HEK293 (cell line): ENCODE measurements around the gene RPS6KA1.

Experiments
- ELK4 ChIP-seq: IDR thresholded peaks from 2 replicates; pipeline ENCODE4 v1.6.1; 2011; ENCODE audit warnings: mild to moderate bottlenecking, low read depth, low read length, borderline replicate concordance
- KLF10 ChIP-seq: fragments of 450-650 bp; IDR thresholded peaks from 2 replicates; pipeline ENCODE4 v1.5.1; 2018; ENCODE audit warnings: missing biosample characterization, mild to moderate bottlenecking, missing genetic modification characterization
- SP3 ChIP-seq: fragments of 450-650 bp; formaldehyde crosslinking; IDR thresholded peaks from 2 replicates; pipeline ENCODE4 v1.5.1; 2016; ENCODE audit warnings: missing biosample characterization, missing genetic modification characterization
- YY1 ChIP-seq: fragments of 450-650 bp; formaldehyde crosslinking; IDR thresholded peaks from 2 replicates; pipeline ENCODE4 v1.5.1; 2018; ENCODE audit warnings: missing biosample characterization, missing genetic modification characterization
- ZNF175 ChIP-seq: fragments of 450-650 bp; formaldehyde crosslinking; IDR thresholded peaks from 2 replicates; pipeline ENCODE4 v1.5.1; 2016; ENCODE audit warnings: missing biosample characterization, missing genetic modification characterization
- ZNF280D ChIP-seq: fragments of 450-650 bp; formaldehyde crosslinking; IDR thresholded peaks from 2 replicates; pipeline ENCODE4 v1.5.1; 2016; ENCODE audit warnings: missing biosample characterization, missing genetic modification characterization
- ZNF639 ChIP-seq: fragments of 450-650 bp; formaldehyde crosslinking; IDR thresholded peaks from 2 replicates; pipeline ENCODE4 v1.5.1; 2016; ENCODE audit warnings: missing biosample characterization, missing genetic modification characterization
- ZNF654 ChIP-seq: fragments of 450-650 bp; formaldehyde crosslinking; IDR thresholded peaks from 2 replicates; pipeline ENCODE4 v1.5.1; 2016; ENCODE audit warnings: low read depth, missing biosample characterization, missing genetic modification characterization
- ZNF768 ChIP-seq: fragments of 450-650 bp; formaldehyde crosslinking; IDR thresholded peaks from 2 replicates; pipeline ENCODE4 v1.5.1; 2018; ENCODE audit warnings: missing biosample characterization, mild to moderate bottlenecking, missing genetic modification characterization
- TF ChIP-seq, protein P1 (sequence below): fragments of 450-650 bp; formaldehyde crosslinking; IDR thresholded peaks from 2 replicates; pipeline ENCODE4 v1.5.1; 2016; ENCODE audit warnings: missing biosample characterization, missing genetic modification characterization

DNA sequence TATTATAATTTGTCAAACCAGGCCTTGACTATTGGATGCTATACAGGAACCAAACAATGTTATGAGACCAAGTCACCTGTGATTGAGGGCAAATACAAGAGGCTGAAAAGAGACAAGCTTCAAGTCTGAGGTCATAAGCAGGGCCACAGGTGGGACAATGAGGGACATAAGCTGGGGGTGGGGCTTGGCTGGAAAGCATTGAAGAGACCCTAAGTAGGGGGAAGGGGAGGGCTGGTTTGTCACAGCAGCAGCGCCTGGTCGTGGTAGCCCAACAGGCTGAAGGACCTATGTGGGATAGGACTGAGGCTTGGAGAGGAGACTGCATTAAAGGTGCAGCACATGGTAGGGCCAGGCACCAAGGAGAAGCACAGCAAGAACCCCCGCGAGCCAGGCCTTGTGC, 39.4 kb upstream of the RPS6KA1 start:
- TF ChIP-seq ZNF768 (tag by site-specific recombination) (no peak), YY1 (no peak), ELK4 (no peak), ZNF654 (no peak), ZNF639 (no peak), SP3 (tag by site-specific recombination) (no peak), ZNF175 (tag by site-specific recombination) (no peak), ZNF280D (tag by site-specific recombination) (no peak), KLF10 (no peak)
- TF ChIP-seq, protein P1, sequence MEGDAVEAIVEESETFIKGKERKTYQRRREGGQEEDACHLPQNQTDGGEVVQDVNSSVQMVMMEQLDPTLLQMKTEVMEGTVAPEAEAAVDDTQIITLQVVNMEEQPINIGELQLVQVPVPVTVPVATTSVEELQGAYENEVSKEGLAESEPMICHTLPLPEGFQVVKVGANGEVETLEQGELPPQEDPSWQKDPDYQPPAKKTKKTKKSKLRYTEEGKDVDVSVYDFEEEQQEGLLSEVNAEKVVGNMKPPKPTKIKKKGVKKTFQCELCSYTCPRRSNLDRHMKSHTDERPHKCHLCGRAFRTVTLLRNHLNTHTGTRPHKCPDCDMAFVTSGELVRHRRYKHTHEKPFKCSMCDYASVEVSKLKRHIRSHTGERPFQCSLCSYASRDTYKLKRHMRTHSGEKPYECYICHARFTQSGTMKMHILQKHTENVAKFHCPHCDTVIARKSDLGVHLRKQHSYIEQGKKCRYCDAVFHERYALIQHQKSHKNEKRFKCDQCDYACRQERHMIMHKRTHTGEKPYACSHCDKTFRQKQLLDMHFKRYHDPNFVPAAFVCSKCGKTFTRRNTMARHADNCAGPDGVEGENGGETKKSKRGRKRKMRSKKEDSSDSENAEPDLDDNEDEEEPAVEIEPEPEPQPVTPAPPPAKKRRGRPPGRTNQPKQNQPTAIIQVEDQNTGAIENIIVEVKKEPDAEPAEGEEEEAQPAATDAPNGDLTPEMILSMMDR (tag by site-specific recombination): no peak
